ENCODE data around the gene SOX6. TPM values are rescaled to one million over a fixed set of nuclear protein-coding genes. Genes with fewer than 3 reads are reported as not detected.

SOX6 gene
- total RNA-seq, 1 experiment from 2014 or later = not detected

GRCh38 chr11:15918674-15919073, 437.7 kb downstream of the SOX6 start:
- no peaks in the 10 kb centered on the region for H3K27me3 Mint-ChIP-seq (ENCODE audit: low read depth)

More at GRCh38 chr11:15918674-15919073, 437.7 kb downstream of the SOX6 start:
- Histone ChIP-seq H3K27ac (ENCODE audit: insufficient read length, low read depth, low read length) (no peak overlapping the region), H2BK20ac (ENCODE audit: low read depth, low read length, poor library complexity, severe bottlenecking) (no peak overlapping the region), H3K4ac (ENCODE audit: low read depth, low read length) (no peak overlapping the region), H3K4me2 (ENCODE audit: insufficient read depth, insufficient read length, low read length) (no peak overlapping the region), H3K23ac (ENCODE audit: insufficient read length, low read depth, low read length) (no peak overlapping the region), H3K27me3 (ENCODE audit: insufficient read depth, low read length) (no peaks in the 10 kb centered on the region), H2BK120ac (ENCODE audit: low read depth, low read length, poor library complexity, severe bottlenecking) (no peak overlapping the region), H3K9me3 (ENCODE audit: control insufficient read depth, low read depth, low read length) (no peaks in the 10 kb centered on the region), H2BK12ac (ENCODE audit: insufficient read length, low read depth, low read length) (no peak overlapping the region), H2AFZ (ENCODE audit: low read length) (no peak overlapping the region), H3T11ph (ENCODE audit: low read length) (no peak overlapping the region), H2AK5ac (ENCODE audit: insufficient read length, low read length) (no peak overlapping the region), H2BK15ac (ENCODE audit: low read depth, low read length) (no peak overlapping the region), H4K20me1 (ENCODE audit: control insufficient read depth, insufficient read depth, insufficient read length) (no peaks in the 10 kb centered on the region), H3K56ac (ENCODE audit: insufficient read length, low read depth, low read length) (no peak overlapping the region), H2BK5ac (ENCODE audit: insufficient read length, low read length) (no peak overlapping the region), H4K91ac (ENCODE audit: insufficient read length, low read depth, low read length) (no peak overlapping the region), H3K18ac (ENCODE audit: insufficient read length, low read depth, low read length) (no peak overlapping the region), H3K4me1 (ENCODE audit: insufficient read depth, low read length) (no peaks in the 10 kb centered on the region), H3K79me1 (ENCODE audit: insufficient read depth, low read depth, low read length, poor library complexity, severe bottlenecking) (no peaks in the 10 kb centered on the region), H4K8ac (replicated peaks; ENCODE audit: insufficient read length, low read depth, low read length) (no peak overlapping the region), H3K14ac (ENCODE audit: insufficient read depth, low read length) (no peak overlapping the region), H3K79me2 (ENCODE audit: insufficient read depth, low read length) (no peaks in the 10 kb centered on the region), H4K5ac (ENCODE audit: insufficient read length, low read depth, low read length) (no peak overlapping the region), H3K23me2 (ENCODE audit: insufficient read length, low read depth, low read length, poor library complexity, severe bottlenecking) (no peaks in the 10 kb centered on the region), H3K9ac (ENCODE audit: extremely low read depth, insufficient read length, low read length) (no peak overlapping the region)
- Mint-ChIP-seq H3K4me1 (no peaks in the 10 kb centered on the region), H3K27ac (no peak overlapping the region), H3K36me3 (ENCODE audit: insufficient read depth in 1 of 3, low read depth in 3 of 3) (no peaks in the 10 kb centered on the region), H3K4me3 (peak overlapping the region in 1 of 2 experiments; percentile 1; a peak in 1 of 5 replicates), H3K9me3 (no peaks in the 10 kb centered on the region)
- TF ChIP-seq, protein P1, sequence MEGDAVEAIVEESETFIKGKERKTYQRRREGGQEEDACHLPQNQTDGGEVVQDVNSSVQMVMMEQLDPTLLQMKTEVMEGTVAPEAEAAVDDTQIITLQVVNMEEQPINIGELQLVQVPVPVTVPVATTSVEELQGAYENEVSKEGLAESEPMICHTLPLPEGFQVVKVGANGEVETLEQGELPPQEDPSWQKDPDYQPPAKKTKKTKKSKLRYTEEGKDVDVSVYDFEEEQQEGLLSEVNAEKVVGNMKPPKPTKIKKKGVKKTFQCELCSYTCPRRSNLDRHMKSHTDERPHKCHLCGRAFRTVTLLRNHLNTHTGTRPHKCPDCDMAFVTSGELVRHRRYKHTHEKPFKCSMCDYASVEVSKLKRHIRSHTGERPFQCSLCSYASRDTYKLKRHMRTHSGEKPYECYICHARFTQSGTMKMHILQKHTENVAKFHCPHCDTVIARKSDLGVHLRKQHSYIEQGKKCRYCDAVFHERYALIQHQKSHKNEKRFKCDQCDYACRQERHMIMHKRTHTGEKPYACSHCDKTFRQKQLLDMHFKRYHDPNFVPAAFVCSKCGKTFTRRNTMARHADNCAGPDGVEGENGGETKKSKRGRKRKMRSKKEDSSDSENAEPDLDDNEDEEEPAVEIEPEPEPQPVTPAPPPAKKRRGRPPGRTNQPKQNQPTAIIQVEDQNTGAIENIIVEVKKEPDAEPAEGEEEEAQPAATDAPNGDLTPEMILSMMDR (conservative IDR thresholded peaks at IDR 0.05) = no peak
- WGBS (ENCODE audit: extremely low coverage, insufficient read length, low lambda C conversion rate) = no CpG with 5 or more reads among the region's 1 CpG
- no peak for DNase-seq
